Gastrocnemius medialis (tissue), 4 donors: ENCODE results near the gene CSNK1G1.

ENCODE experiments used
- CTCF ChIP-seq, 5 experiments: fragments of 450-650 bp in 3 of 5; fragments of 200-600 bp in 2 of 5; sonication (generic) in 2 of 5; IDR thresholded peaks in 4 of 5; conservative IDR thresholded peaks in 1 of 5; 1 replicate in 4 of 5; 2 replicates in 1 of 5; pipeline ENCODE4 v1.5.1; 2016 to 2019; ENCODE audit warnings: antibody characterized with exemption in 5 of 5, mild to moderate bottlenecking in 3 of 5, moderate library complexity in 3 of 5
- POLR2A ChIP-seq, 2 donors: fragments of 450-650 bp; IDR thresholded peaks; one replicate each; pipeline ENCODE4 v1.6.1; 2017; ENCODE audit warnings: antibody characterized with exemption in 2 of 2, mild to moderate bottlenecking in 2 of 2, moderate library complexity in 2 of 2

GRCh38 chr15:64164436-64164835, 191.5 kb downstream of the CSNK1G1 start:
- TF ChIP-seq POLR2A (IDR thresholded peaks at IDR 0.05) (no peak), CTCF (IDR thresholded peaks at IDR 0.05 in 4 of 5, conservative IDR thresholded peaks at IDR 0.05 in 1 of 5) (no peak)
